ENCODE measurements around the gene RNF166.

- TF ChIP-seq CTCF (IDR thresholded peaks at IDR 0.05), result no peak
- no peak for TF ChIP-seq POLR2A (IDR thresholded peaks at IDR 0.05)
Measured at GRCh38 chr16:88726981-88727380, 20.8 kb upstream of the RNF166 start.
